ENCODE data around the gene APLP2.

DNA sequence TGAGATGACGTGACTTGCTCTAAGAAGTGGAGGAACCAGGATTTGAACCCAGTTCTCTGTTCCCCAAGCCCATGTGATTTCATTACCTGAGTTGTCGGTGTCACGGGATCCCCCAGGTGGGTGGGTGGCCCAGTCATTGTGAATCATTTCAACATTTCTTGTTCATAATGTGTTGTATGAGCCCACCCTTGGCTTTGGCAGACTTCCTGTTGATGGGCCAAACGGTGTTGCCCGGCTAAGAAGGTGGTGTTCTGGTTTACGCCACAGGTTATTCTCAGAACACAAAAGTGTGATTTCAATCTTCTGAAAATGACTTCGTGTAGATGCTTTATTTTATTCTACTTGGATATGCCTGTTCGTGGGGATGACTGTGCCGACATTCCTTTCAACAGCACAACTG is 68.3 kb downstream of the APLP2 start:
- TF ChIP-seq, protein P1, sequence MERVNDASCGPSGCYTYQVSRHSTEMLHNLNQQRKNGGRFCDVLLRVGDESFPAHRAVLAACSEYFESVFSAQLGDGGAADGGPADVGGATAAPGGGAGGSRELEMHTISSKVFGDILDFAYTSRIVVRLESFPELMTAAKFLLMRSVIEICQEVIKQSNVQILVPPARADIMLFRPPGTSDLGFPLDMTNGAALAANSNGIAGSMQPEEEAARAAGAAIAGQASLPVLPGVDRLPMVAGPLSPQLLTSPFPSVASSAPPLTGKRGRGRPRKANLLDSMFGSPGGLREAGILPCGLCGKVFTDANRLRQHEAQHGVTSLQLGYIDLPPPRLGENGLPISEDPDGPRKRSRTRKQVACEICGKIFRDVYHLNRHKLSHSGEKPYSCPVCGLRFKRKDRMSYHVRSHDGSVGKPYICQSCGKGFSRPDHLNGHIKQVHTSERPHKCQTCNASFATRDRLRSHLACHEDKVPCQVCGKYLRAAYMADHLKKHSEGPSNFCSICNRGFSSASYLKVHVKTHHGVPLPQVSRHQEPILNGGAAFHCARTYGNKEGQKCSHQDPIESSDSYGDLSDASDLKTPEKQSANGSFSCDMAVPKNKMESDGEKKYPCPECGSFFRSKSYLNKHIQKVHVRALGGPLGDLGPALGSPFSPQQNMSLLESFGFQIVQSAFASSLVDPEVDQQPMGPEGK (CRISPR knock-in tag; IDR thresholded peaks at IDR 0.05; ENCODE audit: borderline replicate concordance), result no peak
- no peak for TF ChIP-seq ZC3H10 (CRISPR knock-in tag; IDR thresholded peaks at IDR 0.05)
- TF ChIP-seq, protein P2, sequence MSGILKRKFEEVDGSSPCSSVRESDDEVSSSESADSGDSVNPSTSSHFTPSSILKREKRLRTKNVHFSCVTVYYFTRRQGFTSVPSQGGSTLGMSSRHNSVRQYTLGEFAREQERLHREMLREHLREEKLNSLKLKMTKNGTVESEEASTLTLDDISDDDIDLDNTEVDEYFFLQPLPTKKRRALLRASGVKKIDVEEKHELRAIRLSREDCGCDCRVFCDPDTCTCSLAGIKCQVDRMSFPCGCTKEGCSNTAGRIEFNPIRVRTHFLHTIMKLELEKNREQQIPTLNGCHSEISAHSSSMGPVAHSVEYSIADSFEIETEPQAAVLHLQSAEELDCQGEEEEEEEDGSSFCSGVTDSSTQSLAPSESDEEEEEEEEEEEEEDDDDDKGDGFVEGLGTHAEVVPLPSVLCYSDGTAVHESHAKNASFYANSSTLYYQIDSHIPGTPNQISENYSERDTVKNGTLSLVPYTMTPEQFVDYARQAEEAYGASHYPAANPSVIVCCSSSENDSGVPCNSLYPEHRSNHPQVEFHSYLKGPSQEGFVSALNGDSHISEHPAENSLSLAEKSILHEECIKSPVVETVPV (CRISPR knock-in tag; IDR thresholded peaks at IDR 0.05), result no peak
- no peak for TF ChIP-seq ARNTL (CRISPR knock-in tag; IDR thresholded peaks at IDR 0.05; ENCODE audit: borderline replicate concordance, low read depth)
- TF ChIP-seq OSR1 (CRISPR knock-in tag; IDR thresholded peaks at IDR 0.05), result no peak
- TF ChIP-seq ZFP3 (CRISPR knock-in tag; IDR thresholded peaks at IDR 0.05), result no peak
- TF ChIP-seq TCF4 (CRISPR knock-in tag; IDR thresholded peaks at IDR 0.05; ENCODE audit: borderline replicate concordance), result no peak
- no peak for TF ChIP-seq RARB (CRISPR knock-in tag; IDR thresholded peaks at IDR 0.05)

All from SK-N-SH treated with all-trans-retinoic acid at 6 μM for 48 hours (cell line).